ENCODE data around the gene HOMER1. TPM values are rescaled to one million over a fixed set of nuclear protein-coding genes. Genes with fewer than 3 reads are reported as not detected.

HOMER1 gene
- polyA plus RNA-seq, 3 donors = 0.03 to 0.62 (median 0.04) TPM

DNA sequence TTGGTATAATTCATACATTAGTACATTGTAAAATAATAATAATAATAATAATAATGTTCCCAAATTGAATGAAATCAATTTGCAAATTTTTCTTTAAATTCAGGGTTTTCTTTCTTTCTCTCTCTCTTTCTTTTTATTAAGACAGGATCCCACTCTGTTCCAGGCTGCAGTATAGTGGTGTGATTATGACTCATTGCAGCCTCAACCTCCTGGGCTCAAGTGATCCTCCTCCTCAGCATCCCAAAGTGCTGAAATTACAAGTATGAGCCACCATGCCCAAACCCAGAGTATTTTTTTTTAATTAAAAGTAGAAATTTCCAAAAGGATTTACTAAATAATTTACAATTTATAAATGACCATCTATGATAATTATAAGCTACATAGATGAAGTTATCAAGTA lies 117.7 kb downstream of the HOMER1 start:
- no peaks in the 10 kb centered on the region for H3K36me3 ChIP-seq (replicated peaks in 1 of 2; ENCODE audit: control insufficient read depth in 1 of 2, insufficient read depth in 2 of 2, low read length in 2 of 2)
- H2AFZ ChIP-seq (ENCODE audit: insufficient read depth, low read depth, low read length, poor library complexity, severe bottlenecking) = no peak overlapping the region
- no peaks in the 10 kb centered on the region for H3K4me1 ChIP-seq (ENCODE audit: control insufficient read depth in 1 of 2, insufficient read depth in 2 of 2, low read length in 2 of 2)
- Mint-ChIP-seq H3K4me1 (no peaks in the 10 kb centered on the region), H3K27ac (no peak overlapping the region), H3K27me3 (ENCODE audit: low read depth in 3 of 3) (peaks cover 0 to 1% (median 0%) of the 10 kb centered on the region in 3 donors), H3K9me3 (peaks cover 0 to 1% (median 0%) of the 10 kb centered on the region in 7 donors), H3K4me3 (no peak overlapping the region), H3K36me3 (no peaks in the 10 kb centered on the region)
- no peaks in the 10 kb centered on the region for H3K9me3 ChIP-seq (replicated peaks in 1 of 2; ENCODE audit: control insufficient read depth in 1 of 2, insufficient read depth in 1 of 2, low read length in 2 of 2)
- no peaks in the 10 kb centered on the region for H3K79me2 ChIP-seq (ENCODE audit: insufficient read depth, low read length)
- H3K27me3 ChIP-seq (ENCODE audit: control insufficient read depth in 2 of 2, insufficient read depth in 2 of 2, low read length in 2 of 2) = no peaks in the 10 kb centered on the region
- intact Hi-C loops (cut with micrococcal nuclease) = no loop called here
- H3K9ac ChIP-seq (ENCODE audit: insufficient read depth, low read length, poor library complexity, severe bottlenecking) = no peak overlapping the region
- TF ChIP-seq, protein P1, sequence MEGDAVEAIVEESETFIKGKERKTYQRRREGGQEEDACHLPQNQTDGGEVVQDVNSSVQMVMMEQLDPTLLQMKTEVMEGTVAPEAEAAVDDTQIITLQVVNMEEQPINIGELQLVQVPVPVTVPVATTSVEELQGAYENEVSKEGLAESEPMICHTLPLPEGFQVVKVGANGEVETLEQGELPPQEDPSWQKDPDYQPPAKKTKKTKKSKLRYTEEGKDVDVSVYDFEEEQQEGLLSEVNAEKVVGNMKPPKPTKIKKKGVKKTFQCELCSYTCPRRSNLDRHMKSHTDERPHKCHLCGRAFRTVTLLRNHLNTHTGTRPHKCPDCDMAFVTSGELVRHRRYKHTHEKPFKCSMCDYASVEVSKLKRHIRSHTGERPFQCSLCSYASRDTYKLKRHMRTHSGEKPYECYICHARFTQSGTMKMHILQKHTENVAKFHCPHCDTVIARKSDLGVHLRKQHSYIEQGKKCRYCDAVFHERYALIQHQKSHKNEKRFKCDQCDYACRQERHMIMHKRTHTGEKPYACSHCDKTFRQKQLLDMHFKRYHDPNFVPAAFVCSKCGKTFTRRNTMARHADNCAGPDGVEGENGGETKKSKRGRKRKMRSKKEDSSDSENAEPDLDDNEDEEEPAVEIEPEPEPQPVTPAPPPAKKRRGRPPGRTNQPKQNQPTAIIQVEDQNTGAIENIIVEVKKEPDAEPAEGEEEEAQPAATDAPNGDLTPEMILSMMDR (IDR thresholded peaks at IDR 0.05) = no peak
- no peaks in the 10 kb centered on the region for H4K20me1 ChIP-seq (ENCODE audit: insufficient read depth, low read length)
- no peak overlapping the region for H3K27ac ChIP-seq (ENCODE audit: low read depth in 1 of 2, low read length in 2 of 2)
- no peak overlapping the region for H3K4me3 ChIP-seq (replicated peaks in 1 of 3; ENCODE audit: low read depth in 2 of 3, low read length in 3 of 3)
- no peak for DNase-seq
- H3K4me2 ChIP-seq (replicated peaks; ENCODE audit: extremely low read depth, low read length, poor library complexity, severe bottlenecking) = no peak overlapping the region

DNA sequence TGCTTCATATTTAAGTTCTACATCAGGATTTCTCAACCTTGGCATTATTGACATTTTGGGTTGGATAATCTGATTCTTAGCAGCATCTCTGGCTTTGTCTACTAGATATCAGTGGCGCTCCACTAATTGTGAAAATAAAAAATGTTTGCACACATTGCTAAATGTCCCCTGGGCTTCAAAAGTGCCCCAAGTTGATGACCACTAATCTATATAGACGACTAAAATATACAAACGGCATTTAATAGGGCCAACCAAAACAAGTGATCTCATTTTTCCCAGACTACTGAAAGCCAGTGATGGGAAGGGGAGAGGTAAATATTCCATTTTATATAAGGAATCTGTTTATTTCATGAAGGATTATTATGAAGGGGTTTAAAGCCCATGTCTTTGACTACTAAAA lies 118.6 kb downstream of the HOMER1 start:
- no CpG with 5 or more reads among the region's 3 CpGs for WGBS (ENCODE audit: insufficient coverage)
- Histone ChIP-seq H2AFZ (ENCODE audit: insufficient read depth, low read depth, low read length, poor library complexity, severe bottlenecking) (no peak overlapping the region), H3K27me3 (ENCODE audit: control insufficient read depth in 2 of 2, insufficient read depth in 2 of 2, low read length in 2 of 2) (no peaks in the 10 kb centered on the region), H3K4me2 (replicated peaks; ENCODE audit: extremely low read depth, low read length, poor library complexity, severe bottlenecking) (no peak overlapping the region), H3K9ac (ENCODE audit: insufficient read depth, low read length, poor library complexity, severe bottlenecking) (no peak overlapping the region), H3K4me1 (ENCODE audit: control insufficient read depth in 1 of 2, insufficient read depth in 2 of 2, low read length in 2 of 2) (no peaks in the 10 kb centered on the region), H3K27ac (ENCODE audit: low read depth in 1 of 2, low read length in 2 of 2) (no peak overlapping the region), H4K20me1 (ENCODE audit: insufficient read depth, low read length) (no peaks in the 10 kb centered on the region), H3K9me3 (replicated peaks in 1 of 2; ENCODE audit: control insufficient read depth in 1 of 2, insufficient read depth in 1 of 2, low read length in 2 of 2) (no peaks in the 10 kb centered on the region), H3K4me3 (replicated peaks in 1 of 3; ENCODE audit: low read depth in 2 of 3, low read length in 3 of 3) (no peak overlapping the region), H3K79me2 (ENCODE audit: insufficient read depth, low read length) (no peaks in the 10 kb centered on the region), H3K36me3 (replicated peaks in 1 of 2; ENCODE audit: control insufficient read depth in 1 of 2, insufficient read depth in 2 of 2, low read length in 2 of 2) (no peaks in the 10 kb centered on the region)
- TF ChIP-seq, protein P1 (IDR thresholded peaks at IDR 0.05) = no peak
- Mint-ChIP-seq H3K27ac (no peak overlapping the region), H3K36me3 (no peaks in the 10 kb centered on the region), H3K27me3 (ENCODE audit: low read depth in 3 of 3) (peaks cover 0 to 1% (median 1%) of the 10 kb centered on the region in 3 donors), H3K9me3 (peaks cover 0 to 1% (median 0%) of the 10 kb centered on the region in 7 donors), H3K4me3 (no peak overlapping the region), H3K4me1 (no peaks in the 10 kb centered on the region)
- intact Hi-C loops (cut with micrococcal nuclease) = no loop called here
- no peak for DNase-seq

All from CD14-positive monocyte (primary cell).